ENCODE data around the gene SEPHS2.
"Not testable (repeated sequence)": the region's sequence is repeated elsewhere in the genome, so short reads cannot be mapped to it uniquely, and the experiment has no call there.

- not testable (repeated sequence) for TF ChIP-seq CTCF, POLR2AphosphoS5 (IDR thresholded peaks at IDR 0.05)
These were observed 32.1 kb upstream of the SEPHS2 start for GRCh38 chr16:30477773-30478172.
